HG03045 (cell line): ENCODE results near the gene PRR13.
"Not testable (repeated sequence)": the region's sequence is repeated elsewhere in the genome, so short reads cannot be mapped to it uniquely, and the experiment has no call there.

Experiments
- ATAC-seq: cut with Tn5 transposase; IDR thresholded peaks from one replicate; pipeline ENCODE4 v1.9.1; 2021; ENCODE audit warnings: mild to moderate bottlenecking, moderate library complexity; ENCODE audit not compliant: unreplicated experiment

The PRR13 gene

DNA sequence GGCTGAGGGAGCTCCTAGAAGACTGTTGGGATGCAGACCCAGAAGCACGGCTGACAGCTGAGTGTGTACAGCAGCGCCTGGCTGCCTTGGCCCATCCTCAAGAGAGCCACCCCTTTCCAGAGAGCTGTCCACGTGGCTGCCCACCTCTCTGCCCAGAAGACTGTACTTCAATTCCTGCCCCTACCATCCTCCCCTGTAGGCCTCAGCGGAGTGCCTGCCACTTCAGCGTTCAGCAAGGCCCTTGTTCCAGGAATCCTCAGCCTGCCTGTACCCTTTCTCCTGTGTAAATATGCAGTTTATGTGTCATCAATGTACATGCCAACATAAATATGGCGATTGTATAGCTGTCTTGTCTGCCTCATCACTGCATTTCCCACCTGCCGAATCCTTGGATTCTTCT is 10.3 kb upstream of the PRR13 start:
- ATAC-seq, result no peak

DNA sequence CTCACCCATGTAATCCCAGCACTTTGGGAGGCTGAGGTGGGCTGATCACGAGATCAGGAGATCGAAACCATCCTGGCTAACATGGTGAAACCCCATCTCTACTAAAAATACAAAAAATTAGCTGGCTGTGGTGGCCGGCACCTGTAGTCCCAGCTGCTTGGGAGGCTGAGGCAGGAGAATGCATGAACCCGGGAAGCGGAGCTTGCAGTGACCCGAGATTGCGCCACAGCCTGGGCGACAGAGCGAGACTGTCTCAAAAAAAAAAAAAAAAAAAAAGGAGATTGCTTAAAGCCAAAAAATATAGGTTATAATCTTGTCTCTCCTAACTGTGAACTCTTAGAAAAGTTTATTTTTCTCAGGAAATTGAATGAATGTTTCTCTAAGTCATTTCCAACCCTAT is 6.2 kb upstream of the PRR13 start:
- not testable (repeated sequence) for ATAC-seq

DNA sequence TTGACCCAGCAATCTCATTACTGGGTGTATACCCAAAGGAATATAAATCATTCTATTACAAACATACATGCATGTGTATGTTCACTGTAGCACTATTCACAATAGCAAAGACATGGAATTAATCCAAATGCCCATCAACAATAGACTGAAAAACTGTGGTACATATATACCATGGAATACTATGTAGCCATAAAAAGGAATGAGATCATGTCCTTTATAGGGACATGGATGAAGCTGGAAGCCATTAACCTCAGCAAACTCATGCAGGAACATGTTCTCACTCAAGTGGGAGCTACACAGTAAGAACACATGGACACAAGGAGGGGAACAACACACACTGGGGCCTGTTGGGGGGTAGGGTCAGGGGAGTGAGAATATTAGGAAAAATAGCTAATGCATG is 2.0 kb upstream of the PRR13 start:
- ATAC-seq, result not testable (repeated sequence)

DNA sequence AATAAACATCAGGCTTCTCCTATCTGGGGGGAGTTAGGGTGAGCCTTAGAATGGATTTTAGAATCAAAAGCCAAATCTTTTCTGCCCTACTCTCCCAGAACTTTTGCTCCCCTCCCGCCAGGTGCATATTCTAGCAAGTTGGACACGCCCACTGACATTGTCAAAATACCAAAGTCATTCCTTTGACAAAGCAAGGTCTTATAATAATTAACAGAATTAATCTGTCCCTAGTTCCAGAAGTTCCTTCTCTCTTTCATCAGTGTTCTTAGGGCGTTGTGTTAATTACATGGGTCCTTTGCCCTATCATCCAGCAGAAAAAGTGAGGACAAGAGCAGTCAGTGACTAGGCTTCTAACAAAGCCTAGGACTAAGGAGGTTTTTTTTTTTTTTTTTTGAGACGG is 2.4 kb downstream of the PRR13 start:
- no peak for ATAC-seq

DNA sequence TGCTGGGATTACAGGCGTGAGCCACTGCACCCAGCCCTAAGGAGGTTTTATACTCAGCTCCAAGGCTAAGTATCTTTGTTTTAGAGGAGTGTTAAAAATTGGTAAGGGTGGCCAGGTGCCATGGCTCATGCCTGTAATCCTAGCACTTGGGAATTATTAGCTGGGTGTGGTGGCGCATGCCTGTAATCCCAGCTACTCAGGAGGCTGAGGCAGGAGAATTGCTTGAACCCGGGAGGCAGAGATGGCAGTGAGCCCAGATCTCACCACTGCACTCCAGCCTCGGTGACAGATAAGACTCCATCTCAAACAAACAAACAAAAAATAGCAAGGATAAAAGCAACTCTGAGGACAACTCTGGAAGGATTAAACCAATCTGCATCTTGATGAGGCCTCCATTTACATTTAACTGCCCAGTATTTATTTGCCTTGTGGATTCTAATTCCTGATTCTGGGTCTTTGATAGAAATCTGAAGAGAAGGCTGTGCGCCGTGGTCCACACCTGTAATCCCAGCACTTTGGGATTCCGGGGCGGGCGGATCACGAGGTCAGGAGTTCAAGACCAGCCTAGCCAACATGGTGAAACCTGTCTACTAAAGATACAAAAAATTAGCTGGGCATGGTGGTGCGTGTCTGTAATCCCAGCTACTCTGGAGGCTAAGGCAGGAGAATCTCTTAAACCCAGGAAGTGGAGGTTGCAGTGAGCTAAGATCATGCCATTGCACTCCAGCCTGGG is 3.2 kb downstream of the PRR13 start:
- ATAC-seq, result not testable (repeated sequence)

DNA sequence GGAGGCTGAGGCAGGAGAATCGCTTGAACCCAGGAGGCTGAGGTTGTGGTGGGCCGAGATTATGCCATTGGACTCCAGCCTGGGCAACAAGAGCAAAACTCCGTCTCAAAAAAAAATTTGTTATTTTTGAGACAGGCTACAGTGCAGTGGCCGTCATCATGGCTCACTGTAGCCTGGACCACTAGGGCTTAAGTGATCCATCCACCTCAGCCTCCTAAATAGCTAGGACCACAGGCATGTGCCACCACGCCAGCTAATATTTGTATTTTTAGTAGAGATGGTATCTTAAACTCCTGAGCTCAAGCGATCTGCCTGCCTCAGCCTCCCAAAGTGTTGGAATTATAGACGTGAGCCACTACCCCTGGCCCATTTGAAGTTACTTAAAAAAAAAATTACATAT is 9.4 kb downstream of the PRR13 start:
- ATAC-seq, result no peak

DNA sequence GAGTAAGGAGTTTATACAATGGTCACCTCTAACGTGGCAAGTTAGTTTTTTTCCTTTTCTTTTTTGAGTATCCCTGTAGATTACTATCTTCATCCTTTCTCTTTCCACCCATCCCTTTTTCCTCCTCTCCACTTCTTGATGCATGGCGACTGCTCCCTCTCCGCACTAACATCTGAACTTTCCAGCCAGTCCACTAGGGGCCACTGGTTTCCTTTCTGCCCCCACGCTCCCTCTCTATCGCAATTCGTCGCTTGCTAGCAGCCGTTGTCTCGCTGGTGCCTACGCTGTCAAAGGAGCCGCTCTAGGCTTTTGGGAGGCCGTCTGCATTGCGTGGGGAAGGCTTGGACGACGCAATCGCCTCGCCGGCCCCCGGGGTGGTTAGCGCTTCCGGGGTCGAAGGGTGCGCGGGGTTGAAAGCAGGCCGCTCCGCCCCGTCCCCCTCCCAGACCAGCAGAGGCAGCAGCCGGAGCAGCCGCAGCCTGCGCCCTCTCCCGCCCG is 10.2 kb downstream of the PRR13 start, which contains the start of gene PCBP2:
PCBP2 (plus strand) TSS at position 442 of the 498 bp plus-strand sequence. CDS start 2,699 bp downstream, outside the sequence.
- peak; percentile 93 for ATAC-seq

DNA sequence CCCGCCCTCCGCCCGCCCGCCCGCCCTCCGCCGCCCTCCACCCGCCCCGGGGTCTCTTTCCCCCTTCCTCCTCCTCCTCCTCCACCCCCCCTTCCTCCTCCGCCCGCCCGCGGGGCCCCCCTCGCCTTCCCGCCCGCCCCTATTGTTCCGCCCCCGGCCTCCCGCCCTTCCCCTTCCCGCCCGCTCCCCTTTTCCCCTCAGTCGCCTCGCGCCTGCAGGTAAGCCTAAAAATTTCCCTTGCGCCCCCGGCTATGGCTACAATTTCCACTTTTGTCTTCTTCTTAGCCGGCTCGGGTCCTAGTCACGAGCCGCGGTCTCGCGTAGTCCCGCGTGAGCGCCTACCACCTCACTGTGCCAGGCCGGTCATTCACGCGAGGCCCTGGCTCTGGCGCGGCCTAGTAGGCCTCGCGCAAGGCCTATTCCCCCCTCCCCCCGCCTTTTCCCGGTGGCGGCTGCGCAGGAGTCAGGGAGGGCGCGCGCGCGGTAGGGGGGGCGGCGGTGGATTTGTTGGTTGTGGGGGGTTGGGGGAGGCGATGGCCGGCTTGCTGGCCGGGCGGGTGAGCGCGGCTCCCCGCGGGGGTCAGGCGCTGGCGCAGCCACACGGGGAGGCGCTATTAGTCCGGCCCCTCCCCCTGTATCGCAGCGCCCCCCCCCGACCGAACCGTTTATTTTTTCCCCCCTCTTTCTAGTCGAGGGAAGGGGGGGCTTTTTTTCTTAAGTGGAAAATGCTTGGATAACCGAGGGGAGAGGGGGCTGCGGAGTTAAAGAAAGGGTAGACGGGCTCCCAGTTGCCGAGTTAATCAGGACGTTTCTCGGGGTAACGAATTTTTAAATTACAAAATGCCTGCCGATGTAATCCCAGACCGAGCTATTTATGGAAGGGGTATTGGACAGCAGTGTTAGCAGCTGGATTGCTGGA is 10.9 kb downstream of the PRR13 start:
- ATAC-seq, result no peak

DNA sequence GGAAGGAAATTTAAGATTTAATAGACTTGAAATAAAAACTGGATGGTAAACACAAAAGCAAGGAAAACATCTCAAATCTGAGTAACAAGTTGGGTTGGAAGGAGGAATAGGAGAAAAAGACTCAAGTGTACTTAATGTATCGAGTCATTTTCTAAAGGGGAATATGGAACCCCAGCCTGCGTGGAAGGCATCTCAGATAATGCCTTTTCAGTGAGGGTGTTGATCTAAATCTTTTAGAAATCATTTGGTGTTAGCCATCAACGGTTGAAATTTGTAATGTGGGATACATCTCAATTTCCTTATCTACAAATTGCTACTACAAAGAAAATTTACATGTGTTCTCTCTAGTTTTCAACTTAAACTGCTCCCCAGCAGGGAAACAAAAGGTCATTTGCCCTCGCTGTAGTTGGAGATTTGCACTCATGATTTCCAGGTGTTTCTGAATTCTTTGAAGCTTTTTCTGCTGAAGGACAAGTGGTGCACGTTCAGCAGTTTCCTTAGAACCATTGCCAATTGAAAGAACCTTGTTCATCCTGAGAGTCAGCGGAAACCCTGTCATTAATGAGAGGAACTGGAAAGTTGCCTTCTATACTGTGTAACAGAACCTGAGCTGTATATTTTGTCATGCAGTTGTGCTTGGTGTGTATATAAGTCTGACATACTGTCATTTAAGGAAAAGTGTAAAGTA is 12.6 kb downstream of the PRR13 start:
- no peak for ATAC-seq

DNA sequence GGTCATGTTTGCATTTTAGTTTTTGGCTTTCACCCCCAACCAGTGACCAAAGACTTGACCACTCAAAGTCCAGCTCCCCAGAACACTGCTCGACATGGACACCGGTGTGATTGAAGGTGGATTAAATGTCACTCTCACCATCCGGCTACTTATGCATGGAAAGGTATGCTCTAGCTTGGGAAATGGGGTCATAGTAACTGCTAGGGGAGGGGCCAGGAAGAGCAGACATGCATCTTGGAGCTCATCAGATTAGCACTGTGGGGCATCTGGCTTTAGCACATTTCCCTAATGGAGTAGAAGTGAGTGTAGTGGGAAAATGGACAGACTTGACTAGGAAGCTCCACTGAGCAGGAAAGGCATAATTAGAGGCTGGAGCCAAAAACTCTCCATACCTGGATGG is 13.2 kb downstream of the PRR13 start:
- no peak for ATAC-seq

DNA sequence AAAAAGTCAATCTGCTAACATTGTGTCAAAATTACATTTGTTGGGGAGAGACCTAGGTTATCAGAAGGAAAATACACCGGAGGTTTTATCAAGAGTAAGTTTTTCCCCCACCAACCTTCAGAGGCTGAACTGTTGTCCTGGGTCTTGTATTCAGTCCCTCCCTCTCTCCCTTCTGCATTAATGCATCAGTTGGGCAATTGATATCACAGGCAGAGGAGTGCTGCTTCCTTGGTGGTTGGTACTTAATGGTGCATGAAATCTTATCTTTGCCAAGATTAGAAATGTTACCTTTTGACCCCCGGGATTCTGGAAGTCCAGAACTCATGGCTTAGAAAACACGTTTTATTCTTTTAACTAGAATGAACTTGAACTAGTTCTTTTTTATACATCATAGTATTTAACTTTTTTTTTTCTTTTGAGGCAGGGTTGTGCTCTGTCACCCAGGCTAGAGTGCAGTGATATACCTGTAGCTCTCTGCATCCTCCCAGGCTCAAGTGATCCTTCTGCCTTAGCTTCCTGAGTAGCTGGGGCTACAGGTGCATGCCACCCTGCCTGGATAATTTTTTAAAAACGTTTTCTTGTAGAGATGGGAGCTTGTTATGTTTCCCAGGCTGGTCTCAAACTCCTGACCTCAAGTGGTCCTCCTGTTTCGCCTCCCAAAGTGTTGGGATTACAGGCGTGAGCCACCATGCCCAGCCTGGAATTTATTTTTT is 15.3 kb downstream of the PRR13 start:
- no peak for ATAC-seq

DNA sequence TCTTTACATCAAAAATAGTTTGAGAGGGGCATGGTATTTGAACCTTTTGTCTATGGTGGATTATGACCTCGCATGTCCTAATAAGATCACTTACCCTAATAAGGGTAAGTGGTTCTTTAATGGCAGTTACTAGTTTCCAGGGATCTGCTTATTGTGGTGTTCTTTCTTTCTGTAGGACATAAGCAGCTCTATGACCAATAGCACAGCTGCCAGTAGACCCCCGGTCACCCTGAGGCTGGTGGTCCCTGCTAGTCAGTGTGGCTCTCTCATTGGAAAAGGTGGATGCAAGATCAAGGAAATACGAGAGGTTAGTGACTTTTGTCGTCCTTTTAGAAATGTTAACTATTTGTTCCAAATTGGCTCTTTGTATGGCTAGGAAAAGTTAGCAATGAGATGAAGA is 17.6 kb downstream of the PRR13 start:
- ATAC-seq, result no peak

DNA sequence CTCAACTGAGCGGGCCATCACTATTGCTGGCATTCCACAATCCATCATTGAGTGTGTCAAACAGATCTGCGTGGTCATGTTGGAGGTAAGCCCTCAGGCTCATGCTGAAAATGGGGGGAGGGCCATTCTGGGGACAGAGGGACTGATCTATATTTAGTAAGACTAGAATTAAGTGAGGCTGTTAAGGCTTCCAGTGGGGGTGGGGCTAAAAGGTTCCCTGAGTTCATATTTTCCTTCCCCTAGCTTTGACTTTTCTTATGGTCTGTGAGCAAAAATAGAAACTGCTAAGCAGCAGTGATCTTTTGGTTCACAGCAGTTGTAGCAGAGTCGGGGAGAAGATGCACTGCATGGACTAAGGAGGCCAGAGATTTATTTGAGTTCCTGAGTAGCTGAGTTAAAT is 19.5 kb downstream of the PRR13 start:
- ATAC-seq, result no peak

DNA sequence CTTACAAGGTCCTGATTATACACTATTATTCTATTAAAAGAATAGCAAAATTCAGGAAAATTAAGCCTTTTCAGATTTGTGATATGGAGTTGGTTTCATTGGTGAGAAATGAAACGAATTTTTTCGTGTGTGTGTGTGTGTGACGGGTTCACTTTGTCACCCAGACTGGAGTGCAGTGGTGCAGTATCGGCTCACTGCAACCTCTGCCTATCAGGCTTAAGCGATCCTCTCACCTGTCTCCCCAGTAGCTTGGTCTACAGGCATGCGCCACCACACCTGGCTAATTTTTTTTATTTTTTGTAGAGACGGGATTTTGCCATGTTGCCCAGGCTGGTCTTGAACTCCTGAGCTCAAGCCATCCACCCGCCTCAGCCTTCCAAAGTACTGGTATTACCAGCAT is 20.1 kb downstream of the PRR13 start:
- no peak for ATAC-seq

DNA sequence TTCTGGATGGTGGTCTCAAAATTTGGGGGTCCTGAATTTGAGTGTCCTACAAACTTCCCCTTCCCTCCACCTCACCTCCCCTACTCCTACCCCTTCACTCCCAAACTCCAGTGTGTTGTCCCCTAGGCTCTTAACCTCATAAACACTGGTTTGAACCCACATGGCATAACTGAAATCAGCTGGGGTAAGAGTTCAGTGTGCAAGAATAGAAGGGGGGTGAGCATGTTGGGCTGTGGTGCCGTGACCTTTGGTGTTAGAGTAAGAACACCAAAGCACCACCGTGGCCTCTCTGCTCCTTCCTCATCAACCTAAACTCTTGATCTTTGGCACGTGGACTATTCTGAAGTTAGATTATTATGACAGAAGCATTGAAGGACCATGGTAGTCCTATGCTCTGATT is 21.4 kb downstream of the PRR13 start:
- ATAC-seq, result no peak

DNA sequence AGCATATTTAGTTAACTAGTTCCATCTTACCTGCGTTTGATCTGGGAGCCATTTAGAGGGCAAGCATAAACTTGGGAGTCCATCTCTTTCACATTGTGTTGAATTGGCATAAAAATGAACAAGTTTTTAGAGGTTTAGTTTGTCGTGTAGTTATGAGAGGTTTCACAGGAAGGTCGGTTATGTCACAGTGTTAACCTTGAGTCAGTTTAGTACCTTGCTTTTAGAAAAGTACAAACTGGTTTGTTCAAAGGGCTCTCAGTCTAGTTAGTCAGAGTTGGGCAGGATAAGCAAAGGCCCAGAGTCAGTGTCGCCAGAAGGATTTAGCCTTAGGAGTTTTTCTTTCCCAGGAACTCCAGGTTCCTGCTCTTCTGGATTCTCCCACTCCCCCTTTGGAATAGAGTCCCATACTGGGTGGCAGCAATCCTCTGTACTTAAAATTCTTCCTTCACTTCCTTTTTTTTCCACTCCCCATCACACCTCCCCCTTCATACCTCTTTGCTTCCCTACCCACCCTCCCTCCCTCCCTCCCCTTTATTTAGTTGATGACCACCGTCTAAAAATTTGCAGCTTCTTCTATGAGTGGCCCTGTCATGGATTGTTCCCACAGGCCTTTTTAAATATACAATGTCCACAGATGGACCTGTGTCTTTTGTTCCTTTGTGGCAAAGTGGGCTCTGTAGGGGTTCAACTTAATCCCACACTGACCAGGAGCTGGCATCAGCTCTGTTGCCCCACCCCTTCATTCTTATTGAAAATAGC is 22.4 kb downstream of the PRR13 start:
- no peak for ATAC-seq

DNA sequence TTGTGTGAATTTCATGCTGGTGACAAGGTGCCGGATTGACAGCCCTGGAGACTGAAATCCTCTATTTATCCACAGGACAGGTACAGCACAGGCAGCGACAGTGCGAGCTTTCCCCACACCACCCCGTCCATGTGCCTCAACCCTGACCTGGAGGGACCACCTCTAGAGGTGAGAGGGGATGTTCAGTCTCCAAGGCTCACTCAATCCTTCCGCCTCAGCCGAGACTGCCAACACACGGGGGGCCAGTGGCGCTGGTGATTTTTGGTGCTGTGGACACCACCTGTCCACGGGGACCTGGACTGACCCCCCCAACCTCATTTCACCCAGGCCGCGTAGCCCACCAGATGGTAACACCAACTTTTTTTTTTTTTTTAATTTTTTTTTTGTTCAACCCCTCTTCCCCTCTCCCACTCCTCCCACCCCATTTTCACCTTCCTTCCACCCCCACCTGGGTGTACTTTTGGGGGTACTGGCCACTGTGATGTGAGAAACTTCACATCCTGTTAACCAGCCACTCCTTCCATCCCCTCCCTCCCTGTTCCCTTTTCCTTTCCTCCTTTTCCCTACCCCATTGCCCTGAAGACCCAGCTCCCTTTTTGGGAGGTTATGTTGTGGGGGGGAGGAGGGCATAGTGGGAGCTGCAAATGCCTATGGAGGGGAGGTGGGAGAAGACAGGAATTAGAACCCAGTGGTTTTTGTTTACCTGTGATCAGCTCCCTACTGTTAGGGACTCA is 23.3 kb downstream of the PRR13 start:
- ATAC-seq, result no peak

DNA sequence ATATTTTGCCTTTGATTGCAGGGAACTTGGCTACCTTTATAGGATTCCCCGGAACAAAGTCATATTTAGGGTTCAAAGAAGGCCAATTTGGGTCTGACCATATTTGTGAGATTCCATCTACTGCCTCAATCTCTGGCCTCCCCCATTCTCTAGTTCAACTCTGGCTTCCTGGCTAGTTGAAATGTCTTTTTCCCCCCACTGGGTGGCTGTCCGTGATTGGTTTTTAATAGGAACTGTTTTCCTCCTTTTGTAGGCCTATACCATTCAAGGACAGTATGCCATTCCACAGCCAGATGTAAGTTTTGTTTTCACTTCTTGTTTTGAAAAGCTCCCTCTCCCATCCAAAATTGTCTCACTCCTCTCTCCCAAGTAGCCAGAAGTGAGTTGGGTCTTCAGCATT is 24.1 kb downstream of the PRR13 start:
- no peak for ATAC-seq

DNA sequence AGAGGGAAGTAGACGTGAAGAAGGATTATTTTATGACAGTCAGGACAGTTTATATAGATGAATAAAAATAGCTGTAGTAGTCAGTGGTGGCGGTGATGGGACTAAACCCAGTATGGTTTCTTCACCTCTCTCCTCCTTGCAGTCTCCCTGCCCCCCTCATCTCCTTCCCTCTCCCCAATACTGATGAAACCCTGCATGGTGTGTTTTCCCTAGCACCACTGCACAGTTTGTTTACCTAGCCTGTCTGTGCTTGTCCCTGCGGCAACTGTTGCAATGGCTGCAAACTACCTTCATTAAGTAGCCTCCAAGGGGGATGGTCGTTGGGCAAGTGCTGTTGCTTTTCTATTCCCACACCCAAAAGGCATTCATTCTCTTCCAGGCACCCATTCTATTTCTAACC is 25.1 kb downstream of the PRR13 start:
- ATAC-seq, result no peak
